PC-3 (cell line): ENCODE results near the gene EDEM1.

Source experiments
- EZH2 ChIP-seq: fragments of 300-600 bp; sonication (generic); IDR thresholded peaks from one replicate; pipeline ENCODE4 v1.6.1; 2017; ENCODE audit warnings: antibody characterized with exemption, mild to moderate bottlenecking, low read length; ENCODE audit not compliant: unreplicated experiment
- EZH2phosphoT487 ChIP-seq: fragments of 300-600 bp; sonication (generic); IDR thresholded peaks from 2 replicates; pipeline ENCODE4 v1.6.1; 2018; ENCODE audit warnings: mild to moderate bottlenecking, antibody characterized with exemption, low read length, borderline replicate concordance
- TF ChIP-seq, protein P1 (sequence below): fragments of 300-600 bp; sonication (generic); conservative IDR thresholded peaks from 2 replicates; pipeline ENCODE4 v1.5.1; 2017; ENCODE audit warnings: antibody characterized with exemption, low read depth, mild to moderate bottlenecking, low read length

DNA sequence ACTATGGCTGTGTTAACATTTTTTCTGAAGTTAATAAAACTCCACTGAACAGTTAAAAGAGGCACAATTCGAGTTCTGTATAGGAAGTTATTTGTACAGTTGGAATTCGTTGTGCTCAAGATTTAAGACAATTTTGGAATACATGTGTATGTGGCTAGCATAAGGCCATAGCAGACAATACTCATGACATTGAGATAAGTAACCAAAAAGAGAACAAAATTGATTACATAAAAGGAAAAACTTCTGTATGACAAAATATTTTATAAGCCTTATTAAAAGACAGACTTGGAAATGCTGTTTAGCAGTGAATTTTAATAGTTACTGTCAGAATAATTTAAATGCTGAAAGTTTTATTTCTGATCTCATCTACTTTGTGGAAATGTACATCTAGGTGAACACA lies 17.7 kb upstream of the EDEM1 start:
- TF ChIP-seq, protein P1, sequence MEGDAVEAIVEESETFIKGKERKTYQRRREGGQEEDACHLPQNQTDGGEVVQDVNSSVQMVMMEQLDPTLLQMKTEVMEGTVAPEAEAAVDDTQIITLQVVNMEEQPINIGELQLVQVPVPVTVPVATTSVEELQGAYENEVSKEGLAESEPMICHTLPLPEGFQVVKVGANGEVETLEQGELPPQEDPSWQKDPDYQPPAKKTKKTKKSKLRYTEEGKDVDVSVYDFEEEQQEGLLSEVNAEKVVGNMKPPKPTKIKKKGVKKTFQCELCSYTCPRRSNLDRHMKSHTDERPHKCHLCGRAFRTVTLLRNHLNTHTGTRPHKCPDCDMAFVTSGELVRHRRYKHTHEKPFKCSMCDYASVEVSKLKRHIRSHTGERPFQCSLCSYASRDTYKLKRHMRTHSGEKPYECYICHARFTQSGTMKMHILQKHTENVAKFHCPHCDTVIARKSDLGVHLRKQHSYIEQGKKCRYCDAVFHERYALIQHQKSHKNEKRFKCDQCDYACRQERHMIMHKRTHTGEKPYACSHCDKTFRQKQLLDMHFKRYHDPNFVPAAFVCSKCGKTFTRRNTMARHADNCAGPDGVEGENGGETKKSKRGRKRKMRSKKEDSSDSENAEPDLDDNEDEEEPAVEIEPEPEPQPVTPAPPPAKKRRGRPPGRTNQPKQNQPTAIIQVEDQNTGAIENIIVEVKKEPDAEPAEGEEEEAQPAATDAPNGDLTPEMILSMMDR: no peak
- no peak for TF ChIP-seq EZH2
- no peak for TF ChIP-seq EZH2phosphoT487
